CD4-positive, alpha-beta memory T cell (primary cell): ENCODE measurements around the gene GSK3A. TPM values are rescaled to one million over a fixed set of nuclear protein-coding genes. Genes with fewer than 3 reads are reported as not detected.

Experiments
- CTCF ChIA-PET: fragments of 350-600 bp; sonication (Branson Sonifier 250); formaldehyde crosslinking; loops from one replicate; lab custom pipeline; 2021; ENCODE audit warnings: inconsistent platforms; ENCODE audit not compliant: partially characterized antibody; lab: Charles Lee
- POLR2A ChIA-PET: fragments of 350-600 bp; sonication (Branson Sonifier 250); formaldehyde crosslinking; loops from one replicate; lab custom pipeline; 2021; ENCODE audit not compliant: partially characterized antibody; lab: Charles Lee
- DNase-seq, 5 donors: peaks; one replicate each; pipeline versions ENCODE4 v3.0.0 to v3.0.0-alpha.2; 2020 to 2022; ENCODE audit warnings: mixed read lengths in 1 of 5
- H3K27ac ChIP-seq: one replicate; pipeline ENCODE4 v1.7.0; 2013; ENCODE audit warnings: low read depth, low read length
- H3K27me3 ChIP-seq: 2 replicates; pipeline ENCODE4 v1.7.0; 2013; ENCODE audit warnings: mild to moderate bottlenecking, low read length, moderate library complexity; ENCODE audit not compliant: insufficient read depth
- H3K36me3 ChIP-seq: 2 replicates; pipeline ENCODE4 v1.7.0; 2013; ENCODE audit warnings: mild to moderate bottlenecking, low read length, moderate library complexity; ENCODE audit not compliant: insufficient read depth
- H3K4me1 ChIP-seq: 2 replicates; pipeline ENCODE4 v1.7.0; 2013; ENCODE audit warnings: mild to moderate bottlenecking, low read length, moderate library complexity; ENCODE audit not compliant: insufficient read depth
- H3K4me3 ChIP-seq, 2 donors: one replicate each; pipeline ENCODE4 v1.7.0; 2013; ENCODE audit warnings: low read length in 2 of 2, mild to moderate bottlenecking in 1 of 2
- H3K9me3 ChIP-seq, 2 donors: one replicate each; pipeline ENCODE4 v1.7.0; 2013; ENCODE audit warnings: low read length in 2 of 2, control low read depth in 1 of 2; ENCODE audit not compliant: control insufficient read depth in 1 of 2
- H3K27ac Mint-ChIP-seq, 7 donors: one replicate each; pipeline ENCODE4 v1.8.0; 2020 to 2021; ENCODE audit warnings: mixed read lengths in 7 of 7, mild to moderate bottlenecking in 6 of 7, inconsistent platforms in 3 of 7, moderate library complexity in 3 of 7
- H3K27me3 Mint-ChIP-seq, 2 donors: one replicate each; pipeline ENCODE4 v1.8.0; 2020 to 2021; ENCODE audit warnings: mixed read lengths in 2 of 2
- H3K36me3 Mint-ChIP-seq, 2 donors: one replicate each; pipeline ENCODE4 v1.8.0; 2020 to 2021; ENCODE audit warnings: mixed read lengths in 2 of 2, inconsistent platforms in 1 of 2, mild to moderate bottlenecking in 1 of 2
- H3K4me1 Mint-ChIP-seq, 4 donors: one replicate each; pipeline ENCODE4 v1.8.0; 2020 to 2021; ENCODE audit warnings: mixed read lengths in 4 of 4, mild to moderate bottlenecking in 1 of 4
- H3K4me3 Mint-ChIP-seq, 8 donors: one replicate each; pipeline ENCODE4 v1.8.0; 2020 to 2021; ENCODE audit warnings: mixed read lengths in 8 of 8, mild to moderate bottlenecking in 7 of 8, moderate library complexity in 6 of 8, inconsistent platforms in 3 of 8
- H3K9me3 Mint-ChIP-seq, 8 donors: one replicate each; pipeline ENCODE4 v1.8.0; 2020 to 2021; ENCODE audit warnings: mixed read lengths in 8 of 8, mild to moderate bottlenecking in 5 of 8, inconsistent platforms in 3 of 8, moderate library complexity in 1 of 8
- intact Hi-C: fragments of 100-400 bp; cut with micrococcal nuclease; formaldehyde crosslinking; loops from one replicate; pipeline ENCODE4 v1.15.1; 2023
- polyA plus RNA-seq, 2 donors: library from polyadenylated mRNA; unstranded; fragments of 300-500 nt; fragmentation: Illumina TruSeq; gene quantifications; one replicate each; pipeline ENCODE4 v1.2.3, GENCODE V29; 2021
- total RNA-seq, 2 experiments: library from RNA; stranded (reverse); gene quantifications; one replicate each; pipeline ENCODE4 v1.2.3, GENCODE V29; 2021

GSK3A gene
- total and polyA plus RNA-seq, 4 experiments from 2014 or later = 10.0 to 38.9 (median 30.0) TPM

DNA sequence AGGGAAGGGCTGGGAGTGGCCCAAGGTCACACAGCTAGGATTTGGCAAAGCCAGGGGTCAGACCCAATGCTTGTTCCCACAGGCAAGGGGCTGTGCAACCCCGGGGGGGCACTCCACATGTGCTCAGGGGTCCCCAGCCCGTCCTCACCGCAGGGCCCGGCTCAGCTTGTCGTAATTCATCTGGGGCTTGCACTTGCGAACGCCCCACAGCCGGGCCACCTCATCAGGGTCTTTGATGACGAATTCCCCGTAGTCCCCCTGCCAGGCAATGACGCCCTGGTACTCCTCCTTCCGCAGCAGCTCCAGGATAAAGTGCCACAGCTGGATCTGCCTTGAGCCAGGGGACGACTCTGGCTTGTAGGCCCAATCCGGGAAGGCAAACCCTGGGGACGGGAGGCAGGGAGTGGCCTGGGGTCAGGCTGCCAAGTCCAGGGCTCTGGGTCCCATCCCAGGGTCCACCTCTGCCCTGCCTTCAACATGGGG is 7.8 kb upstream of the GSK3A start:
- Mint-ChIP-seq H3K27me3 (no peaks in the 10 kb centered on the region), H3K4me3 (no peak overlapping the region), H3K9me3 (peaks cover 0 to 2% (median 0%) of the 10 kb centered on the region in 8 donors), H3K36me3 (peaks cover 0 to 20% of the 10 kb centered on the region in 2 donors), H3K27ac (peak overlapping the region in 5 of 7 donors; percentile 17 to 75 (median 57)), H3K4me1 (peaks cover 11 to 44% (median 30%) of the 10 kb centered on the region in 4 donors)
- no peaks in the 10 kb centered on the region for H3K9me3 ChIP-seq
- no peaks in the 10 kb centered on the region for H3K36me3 ChIP-seq
- peaks cover 36% of the 10 kb centered on the region for H3K4me1 ChIP-seq
- ChIA-PET POLR2A (interaction anchor here (0.5 to 2.2 kb wide), 7 partner anchors 18 to 370 kb away, joined by 3 to 20 read pairs (median 4); no protein-coding TSS in a partner anchor), CTCF (interaction anchor here (2.0 to 3.5 kb wide), 2 partner anchors 29 to 46 kb away, joined by 6 to 19 read pairs; no protein-coding TSS in a partner anchor)
- intact Hi-C loops = no loop called here
- no peak for DNase-seq
- no peak overlapping the region for H3K4me3 ChIP-seq
- no peaks in the 10 kb centered on the region for H3K27me3 ChIP-seq
- H3K27ac ChIP-seq = no peak overlapping the region

DNA sequence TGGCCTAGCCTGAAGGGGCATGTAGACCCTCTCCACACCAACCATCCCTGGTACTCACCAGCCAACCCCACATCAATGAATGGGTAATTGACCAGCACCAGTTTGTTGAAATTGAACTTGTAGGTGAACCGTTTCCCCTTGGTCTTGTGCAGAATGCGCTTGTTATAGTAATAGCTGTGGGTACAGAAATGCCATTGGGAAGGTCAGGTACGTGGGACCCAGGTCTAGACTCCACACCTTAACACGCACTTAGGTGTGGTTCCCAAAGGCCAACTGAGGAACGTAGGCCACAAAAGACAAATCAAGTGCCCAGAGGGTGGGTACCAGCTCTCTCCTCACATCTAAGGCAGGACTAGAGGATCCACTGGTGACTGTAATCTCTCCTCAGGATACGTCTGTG is 7.4 kb upstream of the GSK3A start:
- peaks cover 16 to 49% (median 35%) of the 10 kb centered on the region in 4 donors for H3K4me1 Mint-ChIP-seq
- no peak overlapping the region for H3K27ac ChIP-seq

DNA sequence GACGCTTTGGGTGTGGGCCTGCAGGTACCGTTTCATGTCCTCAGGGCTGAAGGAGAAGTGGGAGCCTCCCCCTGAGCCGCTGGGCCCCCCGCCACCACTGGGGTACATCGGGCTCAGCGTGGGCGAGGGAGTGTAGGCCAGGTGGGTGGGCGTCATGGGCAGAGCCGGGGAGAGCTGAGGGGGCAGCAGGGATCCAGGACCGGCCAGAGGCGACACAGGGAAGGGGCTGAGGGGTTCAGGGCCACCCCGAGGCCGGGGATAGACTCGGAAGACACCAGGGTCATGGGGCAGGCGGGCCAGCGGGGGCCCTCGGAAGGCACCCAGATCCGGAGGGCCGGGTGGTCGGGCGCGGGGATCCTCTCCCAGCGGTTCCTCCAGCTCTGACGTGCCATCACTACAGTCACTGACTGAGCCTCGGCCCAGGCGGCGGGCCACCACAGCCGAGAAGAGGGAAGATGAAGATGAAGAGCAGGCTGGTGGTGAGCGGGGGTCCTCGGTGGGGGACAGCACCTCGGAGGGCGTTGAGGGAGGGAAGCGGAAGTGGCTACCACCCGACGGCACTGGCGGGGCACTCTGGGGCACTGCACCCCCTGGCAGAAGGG is 6.8 kb upstream of the GSK3A start:
- DNase-seq = no peak
- Mint-ChIP-seq H3K27ac (peak overlapping the region in 3 of 7 donors; percentile 1 to 75 (median 15)), H3K4me1 (peaks cover 16 to 54% (median 38%) of the 10 kb centered on the region in 4 donors), H3K27me3 (no peaks in the 10 kb centered on the region), H3K4me3 (peak overlapping the region in 2 of 8 donors; percentile 20 to 25), H3K36me3 (peaks cover 0 to 26% of the 10 kb centered on the region in 2 donors), H3K9me3 (peaks cover 0 to 2% (median 0%) of the 10 kb centered on the region in 8 donors)
- H3K27me3 ChIP-seq = no peaks in the 10 kb centered on the region
- intact Hi-C loops = no loop called here
- H3K36me3 ChIP-seq = no peaks in the 10 kb centered on the region
- H3K4me3 ChIP-seq = no peak overlapping the region
- no peaks in the 10 kb centered on the region for H3K9me3 ChIP-seq
- POLR2A ChIA-PET = interaction anchor here (1.1 kb wide), 1 partner anchor 33 kb away, joined by 3 read pairs; no protein-coding TSS in a partner anchor
- H3K27ac ChIP-seq = no peak overlapping the region
- peaks cover 41% of the 10 kb centered on the region for H3K4me1 ChIP-seq
- CTCF ChIA-PET = interaction anchor here (3.5 kb wide), 1 partner anchor 30 kb away, joined by 19 read pairs; no protein-coding TSS in a partner anchor

More for the DNA sequence above, 7.4 kb upstream of the GSK3A start:
- intact Hi-C loops = no loop called here
- Mint-ChIP-seq H3K36me3 (peaks cover 0 to 21% of the 10 kb centered on the region in 2 donors), H3K27me3 (no peaks in the 10 kb centered on the region), H3K4me3 (peak overlapping the region in 1 of 8 donors; percentile 30), H3K9me3 (peaks cover 0 to 2% (median 0%) of the 10 kb centered on the region in 8 donors), H3K27ac (peak overlapping the region in 6 of 7 donors; percentile 15 to 75 (median 50))
- ChIA-PET POLR2A (interaction anchor here (0.9 to 1.1 kb wide), 2 partner anchors 18 to 33 kb away, joined by 3 read pairs; no protein-coding TSS in a partner anchor), CTCF (interaction anchor here (3.5 kb wide), 1 partner anchor 30 kb away, joined by 19 read pairs; no protein-coding TSS in a partner anchor)
- Histone ChIP-seq H3K9me3 (no peaks in the 10 kb centered on the region), H3K36me3 (no peaks in the 10 kb centered on the region), H3K4me3 (no peak overlapping the region), H3K4me1 (peaks cover 40% of the 10 kb centered on the region), H3K27me3 (no peaks in the 10 kb centered on the region)
- no peak for DNase-seq

DNA sequence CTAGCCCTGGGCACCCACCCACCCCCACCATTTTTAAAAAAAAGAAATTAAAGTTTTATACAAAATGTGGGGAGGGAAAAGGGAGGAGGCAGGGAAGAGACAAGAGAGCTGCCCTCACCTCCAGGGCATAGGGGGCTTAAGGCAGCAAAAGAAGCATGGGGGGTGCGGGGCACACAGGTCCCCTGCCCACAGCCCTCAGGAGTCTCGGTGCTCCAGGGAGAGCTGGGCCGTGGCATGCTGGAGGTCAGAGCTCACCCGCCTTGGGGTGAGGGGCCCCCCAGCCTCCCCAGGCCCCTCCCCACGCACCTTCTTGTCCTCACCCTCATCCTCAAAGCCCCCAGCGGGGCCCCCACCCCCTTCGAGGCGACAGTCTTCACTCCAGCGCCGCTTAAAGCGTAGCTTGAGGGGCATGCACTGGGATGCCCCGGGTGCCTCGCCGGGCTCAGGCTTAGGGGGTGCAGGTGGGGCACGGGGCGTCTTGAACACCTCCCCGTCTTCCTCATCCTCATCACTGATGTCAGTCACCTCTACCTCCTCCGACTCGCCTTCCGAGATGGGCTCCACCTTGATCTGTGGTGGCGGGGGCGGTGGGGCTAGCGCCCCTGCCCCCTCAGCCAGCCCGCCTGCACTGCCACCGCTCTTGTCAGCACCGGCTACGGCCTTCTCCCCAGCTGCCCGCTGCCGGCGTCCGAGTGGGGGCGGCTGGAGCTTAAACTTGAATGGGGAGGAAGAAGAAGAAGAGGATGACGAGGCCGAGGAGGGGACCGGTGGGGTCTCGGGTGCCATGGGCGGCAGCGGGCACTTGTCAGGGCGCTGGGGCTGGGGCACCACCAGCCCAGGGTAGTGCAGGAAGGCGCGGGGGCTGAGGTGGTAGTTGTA is 6.1 kb upstream of the GSK3A start:
- H3K36me3 ChIP-seq = no peaks in the 10 kb centered on the region
- Mint-ChIP-seq H3K4me3 (peak overlapping the region in 1 of 8 donors; percentile 20), H3K36me3 (peaks cover 0 to 26% of the 10 kb centered on the region in 2 donors), H3K27ac (peak overlapping the region in 2 of 7 donors; percentile 75), H3K27me3 (no peaks in the 10 kb centered on the region), H3K4me1 (peaks cover 17 to 58% (median 40%) of the 10 kb centered on the region in 4 donors), H3K9me3 (peaks cover 0 to 2% (median 0%) of the 10 kb centered on the region in 8 donors)
- POLR2A ChIA-PET = interaction anchor here (1.2 to 7.1 kb wide), 2 partner anchors 32 to 64 kb away, joined by 3 to 139 read pairs; no protein-coding TSS in a partner anchor
- CTCF ChIA-PET = interaction anchor here (0.6 to 8.1 kb wide), 3 partner anchors 22 to 65 kb away, joined by 3 to 77 read pairs (median 6); no protein-coding TSS in a partner anchor
- no peaks in the 10 kb centered on the region for H3K9me3 ChIP-seq
- H3K4me3 ChIP-seq = no peak overlapping the region
- intact Hi-C loops = no loop called here
- no peak overlapping the region for H3K27ac ChIP-seq
- DNase-seq = no peak
- H3K4me1 ChIP-seq = peaks cover 49% of the 10 kb centered on the region
- H3K27me3 ChIP-seq = no peaks in the 10 kb centered on the region

DNA sequence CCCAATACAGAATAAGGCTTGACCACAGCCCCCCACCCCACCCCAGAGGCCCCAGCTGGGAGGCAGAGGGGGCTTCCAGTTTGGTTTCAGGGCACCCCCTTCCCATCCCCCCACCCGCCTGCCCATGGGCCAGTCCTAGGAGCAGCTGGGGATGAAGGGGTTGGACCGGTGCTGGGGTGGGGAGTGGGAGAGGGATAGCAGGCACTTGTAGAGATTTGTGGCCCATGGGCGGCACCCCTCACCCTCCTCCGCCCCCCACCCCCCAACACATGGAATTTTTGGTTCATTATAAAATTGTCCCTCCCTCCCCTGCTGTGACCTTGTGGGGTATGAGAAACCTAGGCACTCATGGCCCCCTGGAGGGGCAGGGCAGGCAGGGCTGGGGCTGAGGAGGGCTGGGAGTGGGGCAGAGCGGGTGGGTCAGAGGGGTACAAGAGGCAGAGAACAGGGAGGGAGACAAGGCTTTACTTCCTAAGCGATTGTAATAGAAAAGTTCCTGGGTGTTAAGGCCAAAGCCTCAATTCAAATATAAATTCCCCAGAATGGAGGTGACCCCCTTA is 5.3 kb upstream of the GSK3A start:
- H3K27me3 Mint-ChIP-seq = no peaks in the 10 kb centered on the region

DNA sequence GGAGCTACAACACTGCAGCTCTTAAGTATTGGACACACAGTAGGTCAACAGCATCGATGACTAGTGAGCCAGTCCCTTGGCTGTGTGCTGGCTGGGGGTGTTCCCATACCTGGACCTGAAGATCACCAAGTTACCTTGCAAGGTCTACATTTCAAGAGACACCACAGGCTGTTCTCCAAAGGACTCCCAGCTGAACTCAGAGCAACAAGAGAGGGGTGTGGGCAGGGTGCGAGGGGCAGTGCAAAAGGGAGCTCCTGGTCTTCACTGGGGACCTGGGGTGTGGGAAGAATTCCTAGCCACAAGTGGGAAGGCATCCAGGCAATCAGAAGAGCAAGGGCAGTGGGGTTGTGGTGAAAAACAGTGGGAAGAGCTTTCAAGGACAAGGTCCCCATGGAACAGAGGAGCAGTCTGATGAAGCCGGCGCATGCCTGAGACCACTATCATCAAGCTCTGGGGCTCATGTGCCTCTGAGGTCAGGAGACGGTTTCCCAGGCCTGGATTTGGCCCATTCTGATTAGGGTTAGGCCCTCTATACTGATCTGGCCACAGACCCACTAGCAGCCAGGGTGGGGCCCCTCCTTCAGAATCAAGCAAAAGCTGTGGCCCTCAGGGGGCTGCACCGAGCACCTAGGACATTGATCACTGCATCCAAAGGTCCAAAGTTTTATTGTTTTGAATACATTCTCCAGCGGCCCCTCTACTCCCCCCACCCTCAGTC is 4.7 kb upstream of the GSK3A start:
- H3K27me3 ChIP-seq = no peaks in the 10 kb centered on the region
- no peaks in the 10 kb centered on the region for H3K9me3 ChIP-seq
- ChIA-PET POLR2A (interaction anchor here (0.6 to 7.1 kb wide), 5 partner anchors 22 to 984 kb away, joined by 3 to 139 read pairs (median 4); partner anchors contain the start of gene CIC), CTCF (interaction anchor here (1.4 to 8.1 kb wide), 6 partner anchors 24 to 138 kb away, joined by 4 to 77 read pairs (median 7); partner anchors contain the start of gene POU2F2)
- no peaks in the 10 kb centered on the region for H3K36me3 ChIP-seq
- no peak overlapping the region for H3K4me3 ChIP-seq
- Mint-ChIP-seq H3K27ac (peak overlapping the region; percentile 27 to 81 (median 57)), H3K4me3 (peak overlapping the region in 2 of 8 donors; percentile 30 to 42), H3K36me3 (peaks cover 0 to 20% of the 10 kb centered on the region in 2 donors), H3K9me3 (peaks cover 0 to 2% (median 0%) of the 10 kb centered on the region in 8 donors), H3K4me1 (peaks cover 19 to 57% (median 38%) of the 10 kb centered on the region in 4 donors), H3K27me3 (no peaks in the 10 kb centered on the region)
- peaks cover 40% of the 10 kb centered on the region for H3K4me1 ChIP-seq
- DNase-seq = no peak
- H3K27ac ChIP-seq = no peak overlapping the region
- intact Hi-C loops = no loop called here

More for the DNA sequence above, 5.3 kb upstream of the GSK3A start:
- Mint-ChIP-seq H3K36me3 (peaks cover 0 to 22% of the 10 kb centered on the region in 2 donors), H3K9me3 (peaks cover 0 to 2% (median 0%) of the 10 kb centered on the region in 8 donors), H3K27ac (no peak overlapping the region), H3K4me3 (no peak overlapping the region), H3K4me1 (peaks cover 21 to 60% (median 42%) of the 10 kb centered on the region in 4 donors)
- DNase-seq = no peak
- ChIA-PET POLR2A (interaction anchor here (0.6 to 7.1 kb wide), 5 partner anchors 21 to 985 kb away, joined by 3 to 139 read pairs (median 4); partner anchors contain the start of gene CIC), CTCF (interaction anchor here (0.6 to 8.1 kb wide), 6 partner anchors 23 to 139 kb away, joined by 3 to 77 read pairs (median 7); partner anchors contain the start of gene POU2F2)
- H3K4me3 ChIP-seq = no peak overlapping the region
- H3K27ac ChIP-seq = no peak overlapping the region
- H3K4me1 ChIP-seq = peaks cover 46% of the 10 kb centered on the region
- H3K9me3 ChIP-seq = no peaks in the 10 kb centered on the region
- intact Hi-C loops = no loop called here
- no peaks in the 10 kb centered on the region for H3K27me3 ChIP-seq
- no peaks in the 10 kb centered on the region for H3K36me3 ChIP-seq
